H1 (cell line): ENCODE measurements around the gene GNG5. TPM values are rescaled to one million over a fixed set of nuclear protein-coding genes. Genes with fewer than 3 reads are reported as not detected.

ENCODE experiments used
- E2F6 ChIP-seq: IDR thresholded peaks from 2 replicates; pipeline ENCODE4 v1.6.1; 2012; ENCODE audit warnings: inconsistent platforms
- EGR1 ChIP-seq: IDR thresholded peaks from 2 replicates; pipeline ENCODE4 v1.6.1; 2011; ENCODE audit warnings: low read depth, low read length, borderline replicate concordance
- EP300 ChIP-seq, 2 experiments: IDR thresholded peaks; 1 replicate in 1 of 2; 2 replicates in 1 of 2; pipeline ENCODE4 v1.6.1; 2011 to 2012; ENCODE audit warnings: low read depth in 2 of 2, low read length in 2 of 2, mild to moderate bottlenecking in 2 of 2, borderline replicate concordance in 1 of 2, inconsistent platforms in 1 of 2, moderate library complexity in 1 of 2
- RNF2 ChIP-seq: fragments of 200-900, 300-1000 bp; sonication (generic); IDR thresholded peaks from 2 replicates; pipeline ENCODE4 v1.7.1; 2016; ENCODE audit warnings: borderline replicate concordance, low read depth, mild to moderate bottlenecking, antibody characterized with exemption, low read length; ENCODE audit not compliant: poor library complexity, severe bottlenecking; ENCODE audit errors: missing control alignments
- SUZ12 ChIP-seq: fragments of 200-600 bp; sonication (generic); IDR thresholded peaks from 2 replicates; pipeline ENCODE4 v1.6.1; 2012; ENCODE audit warnings: mild to moderate bottlenecking, inconsistent platforms, low read length, moderate library complexity, mixed read lengths
- TCF12 ChIP-seq: IDR thresholded peaks from 2 replicates; pipeline ENCODE4 v1.6.1; 2011; ENCODE audit warnings: low read depth, mild to moderate bottlenecking, low read length
- polyA plus RNA-seq, 7 experiments: library from polyadenylated mRNA; depleted of rRNA in 3 of 7; stranded (reverse) in 5 of 7; unstranded in 2 of 7; fragments of >200 nt in 5 of 7; fragments of 200-250 nt in 2 of 7; gene quantifications; 1 replicate in 5 of 7; 2 replicates in 1 of 7; 4 replicates in 1 of 7; pipeline versions ENCODE4 v1.2.1 to v1.2.3, GENCODE V29; 2011 to 2013; ENCODE audit warnings: missing spikeins in 2 of 7, mixed read lengths in 2 of 7
- total RNA-seq: library from RNA; stranded (reverse); fragmentation: NEBNext Ultra II Directional; extraction: Animal tissue kit (Norgen Biotek cat#: 25700); gene quantifications from 2 replicates; pipeline ENCODE4 v1.2.1, GENCODE V29; 2021

GNG5 gene
- total and polyA plus RNA-seq, 2 of the 8 experiments (the other 6 are each of a cell fraction or from before 2014, with no cell fraction given), result 94.0 to 104 TPM

- TF ChIP-seq EP300 (IDR thresholded peaks at IDR 0.05; ENCODE audit: borderline replicate concordance in 1 of 2, low read depth in 2 of 2, low read length in 2 of 2), result no peak
- TF ChIP-seq RNF2, result no peak
- no peak for TF ChIP-seq TCF12
- TF ChIP-seq SUZ12, result no peak
- no peak for TF ChIP-seq E2F6
- no peak for TF ChIP-seq EGR1
- TF ChIP-seq, all 59 proteins: peak for 0
Observed at GRCh38 chr1:84525779-84526178, 19.4 kb upstream of the GNG5 start (continued).
